ENCODE results near the gene CD200R1L. TPM values are rescaled to one million over a fixed set of nuclear protein-coding genes. Genes with fewer than 3 reads are reported as not detected.

CD200R1L gene
- total RNA-seq, 2 experiments from 2014 or later: not detected

GRCh38 chr3:112770032-112770626 lies 76.5 kb downstream of the CD200R1L start:
- Histone ChIP-seq H2AFZ (ENCODE audit: low read length) (no peak overlapping the region), H3K4me2 (ENCODE audit: low read length) (no peak overlapping the region), H4K20me1 (ENCODE audit: insufficient read depth, low read length) (no peaks in the 10 kb centered on the region), H3K4me1 (ENCODE audit: insufficient read depth, low read length, poor library complexity, severe bottlenecking) (peaks cover 7% of the 10 kb centered on the region), H3K4me3 (ENCODE audit: low read depth, low read length, poor library complexity, severe bottlenecking) (no peak overlapping the region), H3K9me2 (ENCODE audit: insufficient read depth, low read length) (0 out of 2 replicates have a peak, but pooled peaks cover 3% of the 10 kb centered on the region), H3K36me3 (ENCODE audit: insufficient read depth, low read length) (no peaks in the 10 kb centered on the region), H3K79me2 (ENCODE audit: insufficient read depth, low read depth, low read length) (no peaks in the 10 kb centered on the region), H3K9me3 (ENCODE audit: low read length) (no peaks in the 10 kb centered on the region), H3K27ac (ENCODE audit: low read depth, low read length, poor library complexity, severe bottlenecking) (no peak overlapping the region)
- CTCF ChIA-PET (ENCODE audit: unreplicated experiment): no interaction called here
- TF ChIP-seq CTCF (conservative IDR thresholded peaks at IDR 0.05; ENCODE audit: low read length) (no peak), EZH2phosphoT487 (IDR thresholded peaks at IDR 0.05; ENCODE audit: borderline replicate concordance, low read depth, low read length) (no peak)
- BruUV-seq (replicated peaks): no TSS peak
- no peak for DNase-seq (ENCODE audit: low spot score)
- POLR2A ChIA-PET: interaction anchor here (0.7 kb wide), 1 partner anchor 1351 kb away, joined by 3 read pairs; no protein-coding TSS in a partner anchor
- intact Hi-C loops (cut with micrococcal nuclease; ENCODE audit: unreplicated experiment): no loop called here

- Histone ChIP-seq H3K4me1 (ENCODE audit: insufficient read depth, low read length, poor library complexity, severe bottlenecking) (peaks cover 7% of the 10 kb centered on the region), H3K36me3 (ENCODE audit: insufficient read depth, low read length) (no peaks in the 10 kb centered on the region), H3K79me2 (ENCODE audit: insufficient read depth, low read depth, low read length) (no peaks in the 10 kb centered on the region), H4K20me1 (ENCODE audit: insufficient read depth, low read length) (no peaks in the 10 kb centered on the region), H3K9me3 (ENCODE audit: low read length) (no peaks in the 10 kb centered on the region), H3K4me2 (ENCODE audit: low read length) (no peak overlapping the region), H3K4me3 (ENCODE audit: low read depth, low read length, poor library complexity, severe bottlenecking) (no peak overlapping the region), H3K9me2 (ENCODE audit: insufficient read depth, low read length) (0 out of 2 replicates have a peak, but pooled peaks cover 3% of the 10 kb centered on the region), H2AFZ (ENCODE audit: low read length) (no peak overlapping the region), H3K27ac (ENCODE audit: low read depth, low read length, poor library complexity, severe bottlenecking) (no peak overlapping the region)
- no TSS peak for BruUV-seq (replicated peaks)
- no peak for DNase-seq (ENCODE audit: low spot score)
- intact Hi-C loops (cut with micrococcal nuclease; ENCODE audit: unreplicated experiment): no loop called here
- TF ChIP-seq EZH2phosphoT487 (IDR thresholded peaks at IDR 0.05; ENCODE audit: borderline replicate concordance, low read depth, low read length): no peak
- no peak for TF ChIP-seq CTCF (conservative IDR thresholded peaks at IDR 0.05; ENCODE audit: low read length)
- POLR2A ChIA-PET: interaction anchor here (0.7 to 0.8 kb wide), 2 partner anchors 25 to 1352 kb away, joined by 3 read pairs; no protein-coding TSS in a partner anchor
- CTCF ChIA-PET (ENCODE audit: unreplicated experiment): no interaction called here
Observed at GRCh38 chr3:112769286-112769978, 77.2 kb downstream of the CD200R1L start.

- POLR2A ChIA-PET: no interaction called here
- 0 out of 2 replicates have a peak, but pooled peaks cover 3% of the 10 kb centered on the region for H3K9me2 ChIP-seq (ENCODE audit: insufficient read depth, low read length)
- BruUV-seq (replicated peaks): no TSS peak
- no peaks in the 10 kb centered on the region for H3K79me2 ChIP-seq (ENCODE audit: insufficient read depth, low read depth, low read length)
- intact Hi-C loops (cut with micrococcal nuclease; ENCODE audit: unreplicated experiment): no loop called here
- DNase-seq (ENCODE audit: low spot score): no peak
- CTCF ChIA-PET (ENCODE audit: unreplicated experiment): no interaction called here
- no peaks in the 10 kb centered on the region for H3K4me1 ChIP-seq (ENCODE audit: insufficient read depth, low read length, poor library complexity, severe bottlenecking)
- no peak overlapping the region for H3K4me3 ChIP-seq (ENCODE audit: low read depth, low read length, poor library complexity, severe bottlenecking)
- TF ChIP-seq CTCF (conservative IDR thresholded peaks at IDR 0.05; ENCODE audit: low read length) (no peak), EZH2phosphoT487 (IDR thresholded peaks at IDR 0.05; ENCODE audit: borderline replicate concordance, low read depth, low read length) (no peak)
- H2AFZ ChIP-seq (ENCODE audit: low read length): no peak overlapping the region
- H3K4me2 ChIP-seq (ENCODE audit: low read length): no peak overlapping the region
- H3K27ac ChIP-seq (ENCODE audit: low read depth, low read length, poor library complexity, severe bottlenecking): no peak overlapping the region
- H4K20me1 ChIP-seq (ENCODE audit: insufficient read depth, low read length): no peaks in the 10 kb centered on the region
- H3K36me3 ChIP-seq (ENCODE audit: insufficient read depth, low read length): no peaks in the 10 kb centered on the region
- no peaks in the 10 kb centered on the region for H3K9me3 ChIP-seq (ENCODE audit: low read length)
Observed at GRCh38 chr3:112767777-112768176, 78.9 kb downstream of the CD200R1L start.

Data from OCI-LY7 (cell line).